ENCODE data around the gene THRB.

THRB gene

GRCh38 chr3:24373198-24373959 is 121.3 kb downstream of the THRB start:
- FAIRE-seq, result no peak

GRCh38 chr3:24372559-24373197 is 122.0 kb downstream of the THRB start:
- FAIRE-seq, result no peak

GRCh38 chr3:24370352-24371090 is 124.1 kb downstream of the THRB start:
- no peak for FAIRE-seq

- FAIRE-seq, result no peak
Observed at GRCh38 chr3:24368605-24369004, 126.0 kb downstream of the THRB start.

GRCh38 chr3:24367664-24368264 is 126.9 kb downstream of the THRB start:
- no peak for FAIRE-seq

GRCh38 chr3:24367216-24367615 is 127.4 kb downstream of the THRB start:
- FAIRE-seq, result no peak

GRCh38 chr3:24365168-24365567 is 129.5 kb downstream of the THRB start:
- no peak for FAIRE-seq

GRCh38 chr3:24364359-24364758 is 130.3 kb downstream of the THRB start:
- FAIRE-seq, result no peak

GRCh38 chr3:24363242-24363641 is 131.4 kb downstream of the THRB start:
- FAIRE-seq, result no peak

- FAIRE-seq, result no peak
Observed at GRCh38 chr3:24361623-24362022, 133.0 kb downstream of the THRB start.

GRCh38 chr3:24360957-24361356 is 133.7 kb downstream of the THRB start:
- FAIRE-seq, result no peak

- no peak for FAIRE-seq
Observed at GRCh38 chr3:24359645-24360462, 134.8 kb downstream of the THRB start.

- no peak for FAIRE-seq
Observed at GRCh38 chr3:24359102-24359501, 135.5 kb downstream of the THRB start.

- no peak for FAIRE-seq
Observed at GRCh38 chr3:24357635-24358034, 137.0 kb downstream of the THRB start.

GRCh38 chr3:24355806-24356205 is 138.8 kb downstream of the THRB start:
- FAIRE-seq, result no peak

GRCh38 chr3:24354230-24354629 is 140.4 kb downstream of the THRB start:
- FAIRE-seq, result no peak

- FAIRE-seq, result peak; percentile 31
Observed at GRCh38 chr3:24352893-24353553, 141.6 kb downstream of the THRB start.

- FAIRE-seq, result peak; percentile 90
Observed at GRCh38 chr3:24351779-24352469, 142.7 kb downstream of the THRB start.

GRCh38 chr3:24349367-24350019 is 145.2 kb downstream of the THRB start:
- FAIRE-seq, result no peak

- no peak for FAIRE-seq
Observed at GRCh38 chr3:24348348-24348747, 146.3 kb downstream of the THRB start.

All from endometrium (tissue), 2 donors.